Loucy (cell line): Measurements from ENCODE around the gene CPVL.

ENCODE experiments used
- EZH2phosphoT487 ChIP-seq: fragments of 200-600 bp; IDR thresholded peaks from 2 replicates; pipeline ENCODE4 v1.6.1; 2018; ENCODE audit warnings: antibody characterized with exemption, mild to moderate bottlenecking, moderate library complexity, borderline replicate concordance
- TF ChIP-seq, protein P1 (sequence below): fragments of 200-600 bp; sonication (generic); conservative IDR thresholded peaks from 2 replicates; pipeline ENCODE4 v1.5.1; 2014; ENCODE audit warnings: mild to moderate bottlenecking, antibody characterized with exemption, low read length

DNA sequence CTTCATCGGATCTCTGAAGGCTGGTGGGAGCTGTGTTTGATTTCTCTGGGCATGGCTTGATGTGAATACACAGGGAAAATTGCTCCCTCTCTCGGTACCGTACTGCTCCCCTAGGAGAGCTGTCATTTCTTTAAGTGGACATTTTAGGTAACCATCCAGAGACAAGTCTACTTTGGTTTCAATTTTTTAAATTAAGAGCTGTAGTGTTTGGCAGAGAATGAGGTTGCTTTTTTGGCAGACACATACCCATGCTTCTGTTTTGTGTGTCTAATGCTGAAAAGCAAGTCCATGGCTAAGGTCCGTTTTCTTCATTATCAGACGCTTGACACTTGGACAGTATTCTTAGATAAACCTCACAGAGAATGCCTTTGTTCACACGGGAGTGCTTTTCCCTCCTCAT, 127.0 kb downstream of the CPVL start:
- TF ChIP-seq, protein P1, sequence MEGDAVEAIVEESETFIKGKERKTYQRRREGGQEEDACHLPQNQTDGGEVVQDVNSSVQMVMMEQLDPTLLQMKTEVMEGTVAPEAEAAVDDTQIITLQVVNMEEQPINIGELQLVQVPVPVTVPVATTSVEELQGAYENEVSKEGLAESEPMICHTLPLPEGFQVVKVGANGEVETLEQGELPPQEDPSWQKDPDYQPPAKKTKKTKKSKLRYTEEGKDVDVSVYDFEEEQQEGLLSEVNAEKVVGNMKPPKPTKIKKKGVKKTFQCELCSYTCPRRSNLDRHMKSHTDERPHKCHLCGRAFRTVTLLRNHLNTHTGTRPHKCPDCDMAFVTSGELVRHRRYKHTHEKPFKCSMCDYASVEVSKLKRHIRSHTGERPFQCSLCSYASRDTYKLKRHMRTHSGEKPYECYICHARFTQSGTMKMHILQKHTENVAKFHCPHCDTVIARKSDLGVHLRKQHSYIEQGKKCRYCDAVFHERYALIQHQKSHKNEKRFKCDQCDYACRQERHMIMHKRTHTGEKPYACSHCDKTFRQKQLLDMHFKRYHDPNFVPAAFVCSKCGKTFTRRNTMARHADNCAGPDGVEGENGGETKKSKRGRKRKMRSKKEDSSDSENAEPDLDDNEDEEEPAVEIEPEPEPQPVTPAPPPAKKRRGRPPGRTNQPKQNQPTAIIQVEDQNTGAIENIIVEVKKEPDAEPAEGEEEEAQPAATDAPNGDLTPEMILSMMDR: no peak
- TF ChIP-seq EZH2phosphoT487: no peak
